GM18951 (cell line): ENCODE measurements around the gene LMTK3.

Experiments used
- POLR2A ChIP-seq: IDR thresholded peaks from 4 replicates; pipeline ENCODE4 v1.6.1; 2011; ENCODE audit warnings: mild to moderate bottlenecking; ENCODE audit not compliant: insufficient read length, insufficient read depth; ENCODE audit errors: extremely low read depth
- in situ Hi-C: fragments of 300-500 bp; cut with MboI; formaldehyde crosslinking; loops from one replicate; pipeline ENCODE4 v1.12.0; 2022; ENCODE audit warnings: low sequenced_read_pairs, mixed read lengths, inconsistent platforms; ENCODE audit not compliant: unreplicated experiment

LMTK3 gene

DNA sequence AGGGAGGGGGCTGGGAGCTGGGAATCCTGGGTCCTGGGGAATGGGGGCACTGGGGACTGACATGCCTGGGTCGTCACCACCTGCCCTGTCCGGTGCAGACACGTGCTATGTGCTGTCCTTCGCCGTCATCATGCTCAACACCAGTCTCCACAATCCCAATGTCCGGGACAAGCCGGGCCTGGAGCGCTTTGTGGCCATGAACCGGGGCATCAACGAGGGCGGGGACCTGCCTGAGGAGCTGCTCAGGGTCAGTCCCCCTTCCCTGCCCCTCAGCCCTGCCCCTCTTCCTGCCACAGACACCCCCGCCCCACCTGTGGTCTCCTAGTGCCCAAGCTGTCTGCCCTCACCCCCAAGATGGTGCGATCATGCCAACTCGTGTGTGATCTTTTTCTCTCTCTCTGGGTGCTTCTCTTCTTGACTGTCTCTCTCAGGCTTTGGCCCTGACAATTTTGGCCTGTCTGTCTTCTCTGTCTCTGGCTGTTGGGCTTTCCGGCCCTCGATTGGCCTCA, 37.5 kb downstream of the LMTK3 start:
- in situ Hi-C loops = no loop called here
- no peak for TF ChIP-seq POLR2A

DNA sequence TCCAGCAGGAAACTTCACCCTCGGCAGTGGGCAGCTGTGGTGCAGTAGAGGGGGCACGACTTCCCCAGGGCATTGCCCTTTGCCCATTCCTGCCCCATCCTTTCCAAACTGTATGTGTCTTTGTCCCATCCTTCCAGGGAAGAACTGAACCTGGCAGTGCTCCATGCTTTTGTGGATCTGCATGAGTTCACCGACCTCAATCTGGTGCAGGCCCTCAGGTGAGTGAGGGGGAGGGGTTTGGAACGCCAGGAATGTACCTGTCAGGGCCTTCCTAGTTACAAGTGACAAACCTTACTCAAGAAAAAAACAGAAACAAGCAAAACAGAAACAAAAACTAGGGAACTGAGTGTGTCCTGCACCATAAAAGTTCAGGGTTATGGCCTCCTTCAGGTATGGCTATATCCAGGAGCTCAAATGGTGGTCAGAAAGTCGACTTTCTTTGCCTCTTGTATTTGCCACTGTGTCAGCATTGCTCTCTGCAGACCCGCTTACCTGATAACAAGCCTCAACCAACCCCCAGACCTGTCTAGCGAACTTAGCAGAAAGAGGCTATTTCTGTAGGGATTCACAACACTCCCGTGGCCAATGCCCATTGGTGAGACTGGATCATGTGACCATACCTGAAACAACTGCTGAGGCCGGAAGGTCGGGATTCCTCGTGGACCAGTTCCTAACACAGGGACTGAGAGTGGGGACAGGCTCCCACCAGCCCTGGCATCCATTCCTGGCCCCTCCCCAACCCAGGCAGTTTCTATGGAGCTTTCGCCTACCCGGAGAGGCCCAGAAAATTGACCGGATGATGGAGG, 38.3 kb downstream of the LMTK3 start:
- in situ Hi-C loops = no loop called here

DNA sequence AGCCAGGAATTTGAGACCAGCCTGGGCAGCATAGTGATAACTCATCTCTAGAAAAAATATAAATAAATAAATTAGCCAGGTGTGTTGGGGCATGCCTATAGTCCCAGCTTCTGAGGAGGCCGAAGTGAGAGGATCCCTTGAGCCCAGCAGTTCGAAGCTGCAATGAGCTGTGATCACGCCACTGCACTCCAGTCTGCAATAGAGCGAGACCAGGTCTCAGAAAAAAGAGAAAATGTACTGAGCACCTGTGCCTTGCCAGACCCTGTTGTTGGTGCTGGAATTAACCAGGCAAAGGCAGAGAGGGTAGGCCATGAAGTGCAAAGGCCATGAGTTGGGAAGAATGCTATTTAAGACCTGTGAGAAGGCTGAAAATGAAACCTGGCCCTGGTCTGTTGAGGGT, 39.8 kb downstream of the LMTK3 start:
- no peak for TF ChIP-seq POLR2A
- in situ Hi-C loops = no loop called here

More for the DNA sequence above, 38.3 kb downstream of the LMTK3 start:
- no peak for TF ChIP-seq POLR2A

DNA sequence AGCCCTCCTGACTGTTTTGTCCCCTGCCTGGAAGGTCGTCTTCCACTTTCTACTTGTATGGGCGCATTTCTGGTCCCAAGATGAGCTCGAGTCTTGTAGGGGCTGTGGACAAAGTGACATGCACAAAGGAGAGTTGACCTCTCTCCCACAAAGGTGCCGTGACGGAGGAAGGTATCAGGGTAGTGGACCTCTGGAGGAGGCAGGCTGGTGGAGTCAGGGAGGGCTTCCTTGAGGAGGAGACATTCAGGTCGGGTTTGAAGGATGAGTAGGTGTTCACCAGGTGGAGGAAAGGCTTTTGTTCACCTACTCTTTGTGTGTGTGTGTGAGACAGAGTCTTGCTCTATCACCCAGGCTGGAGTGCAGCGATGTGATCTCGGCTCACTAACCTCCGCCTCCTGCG, 40.8 kb downstream of the LMTK3 start:
- in situ Hi-C loops = no loop called here
- no peak for TF ChIP-seq POLR2A

DNA sequence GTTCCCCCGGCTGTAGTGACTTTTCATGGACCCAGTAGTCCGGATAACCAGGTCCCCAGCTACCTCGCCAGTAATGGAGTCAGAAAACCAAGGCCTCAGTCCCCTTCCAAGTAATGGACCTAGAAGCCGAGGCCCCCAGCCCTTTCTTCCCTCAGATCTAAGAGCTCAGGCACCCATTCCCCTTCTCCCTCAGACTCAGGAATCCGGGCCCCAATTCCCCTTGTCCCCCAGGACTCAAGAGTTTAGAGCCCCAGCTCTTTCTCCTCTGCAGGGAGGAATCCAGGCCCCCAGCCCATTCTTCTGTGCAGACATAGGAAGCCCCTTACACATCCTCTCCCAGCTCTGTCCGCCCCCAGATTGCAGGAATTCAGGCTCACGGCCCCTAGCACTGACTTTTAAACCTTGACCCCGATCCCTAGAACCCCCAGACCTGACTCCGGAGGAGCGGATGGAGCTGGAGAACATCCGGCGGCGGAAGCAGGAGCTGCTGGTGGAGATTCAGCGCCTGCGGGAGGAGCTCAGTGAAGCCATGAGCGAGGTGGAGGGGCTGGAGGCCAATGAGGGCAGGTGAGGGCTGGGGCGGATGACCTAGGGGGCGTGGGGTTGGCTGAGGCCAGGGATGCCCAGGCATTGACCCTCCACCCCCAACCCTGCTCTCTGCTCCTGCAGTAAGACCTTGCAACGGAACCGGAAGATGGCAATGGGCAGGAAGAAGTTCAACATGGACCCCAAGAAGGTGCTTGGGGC, 41.5 kb downstream of the LMTK3 start:
- in situ Hi-C loops = no loop called here
- no peak for TF ChIP-seq POLR2A

DNA sequence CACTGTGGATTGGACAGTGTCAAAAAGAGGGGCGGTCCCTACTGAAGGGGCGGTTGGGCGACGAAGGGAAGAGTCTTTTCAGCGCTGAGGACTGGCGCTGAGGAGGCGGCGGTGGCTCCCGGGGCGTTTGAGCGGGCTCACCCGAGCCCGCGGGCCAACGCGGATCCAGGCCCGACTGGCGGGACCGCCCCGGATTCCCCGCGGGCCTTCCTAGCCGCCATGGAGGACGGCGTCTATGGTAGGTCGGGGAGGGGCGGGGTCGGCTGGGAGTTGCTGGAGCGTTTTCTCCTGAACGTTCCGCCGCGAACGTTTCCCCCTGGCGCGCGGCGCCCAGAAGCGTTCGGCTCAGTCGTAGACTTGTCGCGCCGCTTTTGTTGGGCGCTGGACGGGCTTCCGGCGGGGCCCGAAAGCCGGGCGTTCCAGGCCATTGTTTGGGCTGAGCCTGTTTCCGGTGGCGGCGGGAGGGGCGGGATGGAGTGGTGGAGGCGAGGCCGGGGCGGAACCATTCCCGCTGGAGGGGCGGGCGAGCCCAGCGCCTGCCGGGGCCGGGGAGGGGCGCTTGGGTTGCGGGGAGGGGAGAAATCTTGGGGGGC, 42.2 kb downstream of the LMTK3 start, which contains the start of gene CYTH2:
Gene CYTH2, plus strand, starts transcription at position 81 of the 593 bp plus-strand sequence. Its CDS starts 139 bp downstream, at position 220.
- in situ Hi-C loops = no loop called here
- TF ChIP-seq POLR2A = peak; percentile 85

DNA sequence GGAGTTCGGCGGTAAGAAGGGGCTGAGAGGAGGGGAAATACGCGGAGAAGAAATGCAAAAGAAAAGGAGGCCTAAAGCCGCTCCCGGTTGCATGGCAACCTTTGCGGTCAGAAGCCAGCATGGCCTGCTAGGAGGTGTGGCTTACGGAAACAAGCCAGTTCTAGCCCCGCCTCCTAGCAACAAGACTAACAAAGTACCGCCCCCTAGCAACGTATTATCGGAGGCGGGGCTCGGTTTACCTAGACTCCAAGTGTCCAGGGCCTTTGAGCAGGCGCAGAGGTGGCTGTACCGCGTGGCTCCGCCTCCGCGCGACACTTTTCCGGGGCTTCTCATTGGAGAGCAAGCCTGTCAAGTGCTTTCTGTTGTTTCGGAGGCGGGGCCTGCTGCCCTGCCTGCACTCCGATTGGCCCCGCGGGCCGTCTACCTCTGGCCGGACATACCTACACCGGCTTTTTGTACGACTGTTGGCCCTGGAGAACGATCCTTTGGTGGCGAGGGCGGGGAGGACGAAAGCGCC, 42.8 kb downstream of the LMTK3 start:
- in situ Hi-C loops = no loop called here
- TF ChIP-seq POLR2A = no peak

DNA sequence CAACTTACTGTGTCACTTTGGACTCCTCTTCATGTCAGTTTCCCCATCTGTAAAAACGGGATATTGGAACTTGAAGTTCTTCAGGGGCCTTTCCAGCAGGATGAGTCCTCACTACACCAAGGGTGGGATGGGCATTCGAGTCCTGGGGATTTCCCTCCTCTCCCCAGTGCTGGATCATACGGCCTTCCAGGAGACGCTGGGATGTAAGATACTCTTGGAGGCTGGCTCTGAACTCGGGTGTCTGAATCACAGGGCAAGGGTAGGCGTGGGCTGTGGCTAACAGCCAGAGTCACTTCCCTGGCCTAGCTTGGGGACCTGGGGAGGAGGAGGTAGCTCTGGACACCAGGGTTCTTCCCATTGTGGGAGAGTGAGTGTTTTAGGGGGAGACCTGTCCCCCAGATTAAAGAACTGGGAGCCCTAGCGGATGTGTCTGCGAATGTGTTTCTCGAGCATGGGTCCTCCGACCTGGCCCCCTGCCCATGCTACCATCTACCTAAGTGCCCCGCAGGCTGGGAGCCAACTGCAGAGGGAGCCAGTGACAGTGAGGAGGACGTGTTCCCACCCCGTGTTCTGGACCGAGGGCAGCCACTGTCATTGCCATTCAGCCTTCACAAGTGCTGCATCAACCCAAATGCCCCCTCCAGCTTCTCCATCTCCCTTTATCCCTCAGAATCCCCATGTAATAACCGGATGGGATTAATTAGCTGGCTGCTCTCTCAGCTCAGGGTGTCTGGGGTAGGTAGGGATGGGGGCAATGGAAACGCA, 44.9 kb downstream of the LMTK3 start:
- no peak for TF ChIP-seq POLR2A
- in situ Hi-C loops = no loop called here

DNA sequence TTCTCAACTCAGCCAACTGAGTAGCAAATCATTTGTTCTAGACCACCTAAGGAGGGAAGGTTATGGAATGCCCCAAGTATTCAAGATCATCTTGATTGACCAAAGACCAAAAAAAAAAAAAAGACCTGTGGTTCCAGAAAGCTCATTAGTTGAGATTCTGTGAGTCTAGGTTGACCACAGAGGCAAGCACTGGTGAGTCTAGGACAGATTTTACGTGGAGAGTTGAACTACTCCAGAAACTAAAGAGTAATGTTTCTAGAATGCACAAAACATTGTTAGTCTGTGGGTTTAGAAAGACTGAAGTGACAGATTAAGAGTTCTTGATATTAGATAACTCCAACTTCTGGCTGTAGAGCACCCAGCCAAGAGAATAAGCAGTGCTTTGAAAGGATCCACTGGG, 46.4 kb downstream of the LMTK3 start:
- TF ChIP-seq POLR2A = no peak
- in situ Hi-C loops = no loop called here

DNA sequence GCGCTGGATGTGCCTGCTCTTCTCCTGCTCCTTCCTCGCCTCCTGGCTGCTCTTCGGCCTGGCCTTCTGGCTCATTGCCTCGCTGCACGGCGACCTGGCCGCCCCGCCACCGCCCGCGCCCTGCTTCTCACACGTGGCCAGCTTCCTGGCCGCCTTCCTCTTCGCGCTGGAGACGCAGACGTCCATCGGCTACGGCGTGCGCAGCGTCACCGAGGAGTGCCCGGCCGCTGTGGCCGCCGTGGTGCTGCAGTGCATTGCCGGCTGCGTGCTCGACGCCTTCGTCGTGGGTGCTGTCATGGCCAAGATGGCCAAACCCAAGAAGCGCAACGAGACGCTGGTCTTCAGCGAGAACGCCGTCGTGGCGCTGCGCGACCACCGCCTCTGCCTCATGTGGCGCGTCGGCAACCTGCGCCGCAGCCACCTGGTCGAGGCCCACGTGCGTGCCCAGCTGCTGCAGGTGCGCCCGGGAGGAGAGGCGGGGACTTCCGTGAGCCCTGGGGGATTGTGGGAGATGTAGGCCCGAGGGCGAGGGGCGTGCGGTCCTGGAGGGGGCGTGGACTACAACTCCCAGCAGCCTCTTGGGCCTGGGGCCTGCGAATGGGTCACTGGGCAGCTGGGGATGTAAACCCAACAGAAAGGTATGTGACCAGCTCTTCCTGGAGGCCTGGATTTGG, 49.5 kb downstream of the LMTK3 start:
- no peak for TF ChIP-seq POLR2A
- in situ Hi-C loops = no loop called here

DNA sequence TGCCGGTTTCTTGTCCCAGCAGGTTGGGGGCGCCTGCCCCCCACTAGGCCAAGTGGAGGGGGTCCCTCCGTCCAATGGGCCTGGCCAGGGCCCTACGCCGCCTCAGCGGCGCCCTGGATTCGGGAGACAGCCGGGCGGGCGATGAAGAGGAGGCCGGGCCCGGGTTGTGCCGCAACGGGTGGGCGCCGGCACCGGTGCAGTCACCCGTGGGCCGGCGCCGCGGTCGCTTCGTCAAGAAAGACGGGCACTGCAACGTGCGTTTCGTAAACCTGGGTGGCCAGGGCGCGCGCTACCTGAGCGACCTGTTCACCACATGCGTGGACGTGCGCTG, 50.0 kb downstream of the LMTK3 start:
- TF ChIP-seq POLR2A = no peak
- in situ Hi-C loops = no loop called here

DNA sequence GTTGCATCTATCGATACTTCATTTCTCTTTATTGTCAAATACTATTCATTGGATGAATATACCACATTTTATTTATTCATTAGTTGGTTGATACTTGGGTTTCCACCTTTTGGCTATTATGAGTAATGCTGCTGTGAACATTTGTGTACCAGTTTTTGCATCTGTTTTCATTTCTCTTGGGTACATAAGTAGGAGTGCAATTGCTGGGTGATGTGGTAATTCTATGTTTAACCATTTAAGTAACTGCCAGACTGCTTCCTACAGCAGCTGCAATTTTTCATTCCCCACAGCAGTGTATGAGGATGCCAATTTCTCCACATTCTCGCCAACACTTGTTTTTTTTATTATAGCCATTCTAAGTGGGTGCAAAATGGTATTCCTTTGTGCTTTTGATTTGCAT, 53.6 kb downstream of the LMTK3 start:
- in situ Hi-C loops = no loop called here
- TF ChIP-seq POLR2A = no peak

DNA sequence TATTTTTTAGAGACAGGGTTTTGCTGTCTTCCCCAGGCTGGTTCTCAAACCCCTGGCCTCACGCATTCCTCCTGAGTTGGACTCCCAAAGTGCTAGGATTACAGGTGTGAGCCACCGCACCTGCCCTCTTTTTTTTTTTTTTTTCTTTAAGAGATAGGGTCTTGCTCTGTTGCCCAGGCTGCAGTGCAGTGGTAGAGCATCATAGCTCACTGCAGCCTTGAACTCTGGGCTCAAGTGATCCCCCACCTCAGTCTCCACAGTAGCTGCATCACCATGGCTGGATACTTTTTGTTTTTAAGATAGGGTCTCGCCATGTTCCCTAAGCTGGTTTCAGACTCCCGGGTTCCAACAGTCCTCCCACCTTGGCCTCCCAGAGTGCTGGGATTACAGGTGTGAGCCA, 54.8 kb downstream of the LMTK3 start:
- TF ChIP-seq POLR2A = no peak
- in situ Hi-C loops = no loop called here
